Right ventricle myocardium superior (tissue), 1 donor: Measurements from ENCODE around the gene RBL2. TPM values are rescaled to one million over a fixed set of nuclear protein-coding genes. Genes with fewer than 3 reads are reported as not detected.

Experiments
- ATAC-seq: fragments of 200-7000 bp; cut with Tn5 transposase; one replicate; pipeline ENCODE4 v1.9.1; 2020; ENCODE audit warnings: mild to moderate bottlenecking; ENCODE audit not compliant: poor library complexity
- DNase-seq: peaks from one replicate; pipeline ENCODE4 v3.0.0-alpha.2; 2020
- intact Hi-C: fragments of 100-400 bp; cut with DNase I; formaldehyde crosslinking; loops from one replicate; pipeline ENCODE4 v1.11.2; 2022
- total RNA-seq: library from RNA; stranded (reverse); fragmentation: NEBNext Ultra II Directional; extraction: Animal tissue kit (Norgen Biotek cat#: 25700); gene quantifications from one replicate; pipeline ENCODE4 v1.2.1, GENCODE V29; 2021
- donor health status: DM: no; HTN: yes; CAD: no; lungs with severe emphysema.

The RBL2 gene
- total RNA-seq, 1 donor from 2014 or later = 33.1 TPM

DNA sequence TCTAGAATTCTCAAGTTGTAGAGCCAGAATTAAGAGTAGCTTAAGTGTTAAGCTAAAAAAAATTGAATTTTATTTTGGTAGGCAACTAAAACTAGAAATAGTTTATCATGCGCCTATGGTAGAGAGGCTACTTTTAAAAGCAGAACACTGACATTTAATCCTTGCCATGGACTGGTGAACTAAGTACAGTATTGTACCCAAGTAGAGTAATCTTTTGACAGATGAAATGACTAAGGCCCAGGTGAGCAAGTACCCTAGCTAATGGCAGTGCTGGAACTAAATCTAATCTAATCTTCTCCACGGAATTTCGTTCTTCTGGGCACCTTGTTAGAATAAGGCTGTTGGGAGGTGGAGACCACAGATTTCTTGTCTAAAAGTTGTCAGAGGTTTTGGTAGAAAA is 11.8 kb downstream of the RBL2 start:
- intact Hi-C loops = no loop called here
- ATAC-seq = no peak
- DNase-seq = no peak

DNA sequence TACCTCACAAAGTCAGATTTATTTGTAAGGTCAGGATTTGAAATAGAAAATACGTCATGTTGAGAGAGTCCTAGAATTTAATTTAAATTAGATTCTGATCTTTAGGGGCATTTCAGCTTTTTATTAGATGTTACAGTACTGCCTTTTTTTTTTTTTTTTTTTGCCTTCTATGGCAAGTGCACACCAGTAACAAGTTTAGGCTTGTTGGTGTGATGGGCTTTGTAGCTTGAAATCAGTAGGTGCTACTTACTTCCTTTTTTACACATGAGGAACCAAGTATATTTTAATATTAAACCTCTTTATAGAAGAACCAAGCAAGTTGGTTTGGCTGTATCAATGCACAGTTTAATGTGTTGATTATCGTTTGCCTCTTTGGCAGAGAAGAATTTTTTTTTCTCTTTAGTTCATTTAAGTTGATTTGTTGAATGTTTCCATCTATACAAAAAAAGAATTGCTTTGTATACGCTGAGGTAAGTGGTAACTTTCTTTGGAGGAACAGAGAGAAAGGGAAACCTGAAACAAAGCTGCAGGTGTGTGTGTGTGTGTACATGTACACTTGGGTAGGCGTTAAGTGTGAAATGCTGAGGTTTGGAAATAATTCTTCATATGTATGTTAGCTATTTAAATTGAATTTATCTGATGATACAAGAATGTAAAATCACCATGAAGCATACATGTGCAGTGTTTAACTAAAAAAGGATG is 15.7 kb downstream of the RBL2 start:
- ATAC-seq = no peak
- intact Hi-C loops = no loop called here
- no peak for DNase-seq

DNA sequence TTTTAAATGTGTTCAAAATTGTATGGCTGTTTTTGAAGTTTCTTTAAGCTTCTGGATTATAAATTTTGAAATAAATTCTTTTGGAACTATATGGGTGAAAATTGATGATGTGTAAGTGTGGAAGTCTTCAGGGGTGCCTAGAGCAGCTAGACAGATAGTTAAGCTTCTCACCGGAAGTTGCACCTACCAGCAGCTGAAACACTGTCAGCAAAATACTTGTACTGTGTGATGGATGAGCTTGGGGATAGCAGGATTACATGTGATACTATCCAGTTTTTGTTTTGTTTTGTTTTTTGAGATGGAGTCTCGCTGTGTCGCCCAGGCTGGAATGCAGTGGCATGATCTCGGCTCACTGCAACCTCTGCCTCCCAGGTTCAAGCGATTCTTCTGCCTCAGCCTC is 19.7 kb downstream of the RBL2 start:
- DNase-seq (no peak), ATAC-seq (no peak)
- intact Hi-C loops = no loop called here

DNA sequence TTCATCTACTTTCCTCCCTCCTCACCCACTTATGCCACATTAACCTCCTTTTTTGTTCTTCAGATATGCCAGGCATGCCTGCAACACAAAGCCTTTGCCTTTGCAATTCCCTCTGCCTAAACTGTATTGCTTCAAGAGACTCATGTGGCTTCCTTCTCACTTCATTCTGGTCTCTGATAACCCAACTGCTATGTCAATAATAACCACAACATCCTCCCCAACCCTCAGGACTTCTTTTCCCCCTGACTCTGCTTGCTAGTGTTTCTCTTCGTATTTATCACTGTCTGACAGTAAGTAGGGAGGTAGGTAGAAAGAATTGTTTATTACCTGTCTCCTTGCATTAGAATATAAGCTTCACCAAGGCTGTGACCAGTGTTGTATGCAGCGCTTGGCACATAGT is 22.4 kb downstream of the RBL2 start:
- DNase-seq (no peak), ATAC-seq (peak; percentile 10)
- intact Hi-C loops = no loop called here

DNA sequence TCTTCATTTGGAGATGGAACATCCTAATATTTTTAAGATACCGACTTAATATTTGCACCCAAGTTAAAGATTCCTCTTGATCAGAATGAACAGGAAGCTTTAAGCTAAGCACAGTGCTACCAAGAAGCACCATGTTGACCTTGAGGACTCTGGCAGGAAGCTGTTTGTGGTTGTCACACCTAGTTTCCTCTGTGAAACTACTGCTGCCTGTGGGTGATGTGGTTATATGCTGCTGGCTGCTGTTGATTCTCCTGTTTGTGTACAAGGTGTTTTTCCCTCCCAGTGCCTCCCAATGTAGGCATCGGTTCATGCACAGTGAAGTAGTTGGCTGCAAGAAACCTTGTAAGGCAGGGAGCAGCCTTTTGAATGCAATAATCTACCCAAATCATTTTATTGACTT is 23.4 kb downstream of the RBL2 start:
- intact Hi-C loops = no loop called here
- peak; percentile 62 for ATAC-seq
- DNase-seq = no peak

DNA sequence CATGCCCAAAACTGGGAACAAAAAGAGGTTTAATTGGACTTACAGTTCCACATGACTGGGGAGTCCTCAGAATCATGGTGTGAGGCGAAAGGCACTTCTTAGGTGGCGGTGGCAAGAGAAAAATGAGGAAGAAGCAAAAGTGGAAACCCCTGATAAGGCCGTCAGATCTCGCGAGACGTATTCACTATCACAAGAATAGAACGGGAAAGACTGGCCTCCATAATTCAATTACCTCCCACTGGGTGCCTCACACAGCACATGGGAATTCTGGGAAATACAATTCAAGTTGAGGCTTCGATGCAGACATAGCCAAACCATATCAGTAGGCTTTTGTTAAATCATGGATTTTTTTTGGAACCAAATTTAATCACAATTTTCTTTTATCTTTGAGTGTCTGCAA is 24.4 kb downstream of the RBL2 start:
- intact Hi-C loops = no loop called here
- DNase-seq = no peak
- ATAC-seq = no peak

DNA sequence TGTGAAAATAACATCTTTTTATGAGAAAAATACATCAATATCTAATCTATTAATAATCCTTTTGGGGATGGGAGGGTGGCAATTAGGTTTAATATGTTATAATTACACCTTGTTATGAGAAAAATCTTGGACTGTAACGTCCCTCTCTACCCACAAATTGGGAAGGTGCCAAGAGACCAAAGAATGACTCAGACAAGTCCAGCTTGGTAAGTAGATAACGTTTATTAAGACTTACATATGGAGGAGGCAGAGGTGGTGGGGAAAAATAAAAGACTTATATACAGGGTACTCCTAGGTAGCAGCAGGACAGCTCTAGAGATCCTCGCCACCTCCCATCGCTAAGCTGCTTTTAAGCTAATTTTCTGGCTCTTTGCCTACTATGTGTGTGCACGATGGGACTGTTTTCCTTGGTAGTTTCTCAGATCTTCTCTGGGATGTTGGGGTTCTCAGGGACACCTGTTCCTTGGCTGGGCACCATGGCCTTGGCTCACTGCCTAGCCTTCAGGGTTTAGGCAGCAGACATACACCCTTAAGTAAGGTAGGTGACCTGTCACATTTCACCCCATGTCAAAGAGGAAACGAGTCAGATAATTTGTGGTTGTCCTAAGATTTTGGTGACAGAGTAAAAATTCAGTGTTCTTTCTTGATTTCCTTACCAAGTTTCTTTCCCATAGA is 31.5 kb downstream of the RBL2 start:
- ATAC-seq (no peak), DNase-seq (no peak)
- intact Hi-C loops = no loop called here

DNA sequence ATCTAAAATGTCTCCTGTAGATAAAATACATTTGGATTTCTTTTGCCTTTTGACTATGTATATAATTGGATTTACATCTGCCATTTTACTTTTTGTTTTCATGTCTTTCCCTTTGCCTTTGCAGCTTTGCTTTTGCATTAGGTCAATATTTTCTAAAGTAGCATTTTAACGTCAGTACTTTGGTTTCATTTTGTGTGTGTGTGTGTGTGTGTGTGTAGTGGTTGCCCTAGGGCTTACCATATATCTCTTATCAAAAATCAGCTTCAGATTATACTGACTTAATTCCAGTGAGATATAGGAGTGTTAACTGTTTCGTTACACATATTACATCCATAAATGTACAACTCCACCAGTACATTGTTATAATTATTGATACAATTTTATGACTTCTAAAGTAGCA is 42.6 kb downstream of the RBL2 start:
- intact Hi-C loops = loop anchor here (10.0 kb wide), 1 partner anchor 172 kb away; no protein-coding TSS in a partner anchor
- no peak for ATAC-seq
- no peak for DNase-seq

DNA sequence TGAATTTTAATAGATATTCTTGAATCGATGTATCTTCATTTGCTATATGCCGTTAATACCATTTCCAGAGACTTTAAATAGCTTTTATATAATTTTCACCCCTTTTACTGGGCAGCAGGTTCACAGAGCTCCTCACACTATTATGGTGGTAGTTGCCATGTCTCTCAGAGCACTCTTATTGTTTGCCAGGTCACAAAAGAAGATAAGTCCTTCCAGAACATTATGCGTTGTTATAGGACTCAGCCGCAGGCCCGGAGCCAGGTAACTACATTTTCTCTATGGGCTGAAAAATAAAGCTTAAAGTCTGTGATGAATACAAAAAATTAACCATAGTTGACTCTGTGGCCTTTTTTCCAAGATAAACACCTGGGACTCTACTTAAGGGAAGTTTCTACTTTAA is 44.7 kb downstream of the RBL2 start:
- DNase-seq = no peak

DNA sequence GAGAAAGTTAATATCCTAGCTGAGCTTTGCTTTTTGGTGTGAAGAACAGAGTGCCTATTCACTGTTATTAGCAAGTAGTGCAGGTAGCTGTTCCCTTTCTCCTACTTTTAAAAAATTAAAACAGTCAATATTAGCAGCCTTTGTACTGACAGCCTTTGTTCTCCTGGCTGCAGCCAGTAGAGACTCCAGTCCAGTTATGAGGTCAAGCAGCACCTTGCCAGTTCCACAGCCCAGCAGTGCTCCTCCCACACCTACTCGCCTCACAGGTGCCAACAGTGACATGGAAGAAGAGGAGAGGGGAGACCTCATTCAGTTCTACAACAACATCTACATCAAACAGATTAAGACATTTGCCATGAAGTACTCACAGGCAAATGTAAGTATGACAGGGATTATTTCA is 46.1 kb downstream of the RBL2 start:
- DNase-seq (no peak), ATAC-seq (no peak)
- intact Hi-C loops = no loop called here

More for the DNA sequence above, 44.7 kb downstream of the RBL2 start:
- intact Hi-C loops = loop anchor here (10.0 kb wide), 1 partner anchor 174 kb away; no protein-coding TSS in a partner anchor
- no peak for ATAC-seq

DNA sequence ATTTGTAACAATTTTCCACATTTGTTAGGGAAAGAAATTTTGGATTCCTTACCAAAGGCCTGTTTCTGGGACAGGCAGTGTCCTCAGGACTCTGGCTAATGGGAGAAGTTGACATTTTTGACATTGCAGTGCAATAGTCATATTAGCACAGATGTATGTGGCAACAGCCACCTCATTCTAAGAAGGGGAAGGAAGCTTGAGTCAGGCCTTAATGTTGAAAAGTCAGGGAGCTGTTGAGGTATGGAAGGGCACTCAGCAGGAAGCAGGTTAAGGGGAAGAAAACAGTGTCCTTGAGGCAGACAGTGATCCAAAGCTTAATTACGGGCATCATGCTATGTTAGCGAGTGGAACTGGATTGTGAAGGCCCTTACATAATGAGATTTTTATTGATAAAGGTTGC is 47.9 kb downstream of the RBL2 start:
- intact Hi-C loops = no loop called here
- no peak for ATAC-seq
- DNase-seq = no peak

DNA sequence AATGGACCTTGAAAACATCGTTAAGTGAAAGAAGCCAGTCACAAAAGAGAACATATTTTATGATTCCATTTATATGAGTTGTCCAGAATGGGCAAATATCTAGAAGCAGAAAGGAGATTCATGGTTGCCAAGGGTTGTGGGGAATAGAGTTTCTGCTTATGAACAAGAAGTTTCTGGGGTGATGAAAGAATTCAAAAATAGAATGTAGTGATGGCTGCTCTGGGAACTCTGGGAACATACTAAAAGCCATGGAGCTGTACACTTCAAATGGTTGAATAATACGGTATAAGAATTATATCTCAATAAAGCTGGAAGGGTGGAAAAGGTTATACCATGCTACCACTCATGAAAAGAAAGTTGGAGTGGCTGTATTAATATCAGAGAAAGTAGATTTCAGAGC is 50.3 kb downstream of the RBL2 start:
- DNase-seq (no peak), ATAC-seq (no peak)
- intact Hi-C loops = no loop called here

DNA sequence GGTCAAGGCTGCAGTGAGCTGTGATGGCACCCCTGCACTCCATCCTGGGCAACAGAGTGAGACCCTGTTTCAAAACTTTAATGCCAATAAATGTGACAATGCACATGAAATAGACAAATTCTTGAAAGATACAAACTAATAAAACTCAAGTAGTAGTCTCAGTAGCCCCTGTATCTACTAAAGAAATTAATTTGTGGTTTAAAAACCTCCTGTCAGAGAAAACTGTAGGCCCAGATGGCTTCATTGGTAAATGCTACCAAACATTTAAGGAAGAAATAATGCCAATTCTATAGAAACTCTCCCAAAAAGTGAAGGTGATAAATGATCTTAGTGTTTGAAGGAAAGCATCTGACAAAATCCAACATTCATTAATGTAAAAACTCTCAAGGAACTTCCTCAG is 52.0 kb downstream of the RBL2 start:
- ATAC-seq = no peak
- no peak for DNase-seq
- intact Hi-C loops = no loop called here

DNA sequence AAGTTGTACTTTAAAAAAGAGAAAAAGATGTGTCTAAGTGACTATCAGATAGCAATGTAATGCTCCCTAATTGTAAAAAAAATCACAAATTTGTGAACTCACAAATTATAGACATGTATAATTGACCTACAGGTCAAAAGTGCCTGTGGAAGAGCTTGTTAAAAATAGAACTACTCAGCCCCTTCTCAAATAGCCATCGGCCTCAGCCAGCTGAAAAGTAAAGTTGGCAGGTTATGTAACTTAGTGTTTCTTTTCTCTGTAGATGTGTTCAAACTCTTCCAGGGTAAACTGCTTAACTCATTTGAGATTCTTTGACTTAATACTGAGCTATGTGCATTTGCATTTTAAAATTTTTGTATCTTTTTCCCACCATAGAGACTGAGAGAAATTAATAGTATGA is 55.5 kb downstream of the RBL2 start:
- intact Hi-C loops = no loop called here
- ATAC-seq = peak; percentile 81
- no peak for DNase-seq

DNA sequence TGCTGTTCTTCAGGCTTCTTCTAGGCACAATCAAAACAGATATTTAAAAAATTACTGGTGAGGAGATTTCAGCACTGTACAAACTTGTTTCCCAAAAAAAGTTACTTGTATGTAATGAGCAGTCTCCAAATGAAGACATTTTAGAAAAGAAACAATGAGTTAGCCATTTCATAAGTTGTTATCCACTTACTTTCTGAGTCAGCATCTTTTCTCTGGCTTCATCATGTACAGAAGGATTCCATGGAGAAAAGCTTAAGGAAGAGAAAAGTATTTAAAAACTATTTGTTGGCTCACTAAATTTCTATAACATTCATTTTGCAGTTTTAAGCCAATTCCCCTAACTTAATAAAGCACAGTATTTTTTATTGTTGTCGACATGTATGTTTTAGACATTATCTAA is 58.2 kb downstream of the RBL2 start:
- ATAC-seq (no peak), DNase-seq (no peak)
- intact Hi-C loops = no loop called here

DNA sequence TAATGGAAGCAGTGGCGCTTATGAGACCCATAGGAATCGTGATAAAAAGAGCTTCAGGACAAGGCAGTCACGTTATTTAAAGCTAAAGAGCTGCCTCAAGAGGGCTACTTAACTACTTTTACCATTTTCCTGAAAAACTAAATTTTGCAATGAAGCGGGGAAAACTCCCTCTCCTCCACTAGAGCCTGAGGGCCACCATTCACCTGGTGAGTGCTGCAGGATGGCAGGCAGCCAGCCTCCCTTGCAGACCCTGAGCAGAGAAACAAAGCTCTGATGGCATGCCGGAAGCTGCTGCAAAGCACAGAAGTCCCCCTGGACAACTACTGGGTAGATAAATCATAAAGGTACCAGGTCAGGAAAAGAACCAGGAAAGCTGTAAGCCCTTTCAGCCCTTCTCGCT is 60.4 kb downstream of the RBL2 start:
- ATAC-seq (no peak), DNase-seq (no peak)
- intact Hi-C loops = no loop called here

DNA sequence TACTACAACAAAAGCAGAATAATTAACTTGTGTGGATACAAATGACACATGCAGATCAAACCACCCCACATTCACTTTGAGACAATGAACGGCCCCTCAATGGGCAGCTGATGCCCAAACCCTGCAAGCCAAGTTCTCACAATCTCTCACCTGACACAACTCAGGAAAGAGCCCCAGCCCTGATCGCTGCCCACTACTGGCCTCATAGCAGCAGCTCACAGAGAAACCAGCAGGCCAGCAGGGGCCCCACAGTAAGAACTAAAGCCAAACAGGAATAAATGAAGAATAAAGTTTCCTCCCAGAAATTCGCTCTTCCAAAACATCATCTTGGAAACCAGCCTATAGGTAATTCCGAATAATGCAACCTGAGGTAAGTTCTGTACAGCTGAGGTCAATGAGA is 61.1 kb downstream of the RBL2 start:
- ATAC-seq (no peak), DNase-seq (no peak)
- intact Hi-C loops = no loop called here

DNA sequence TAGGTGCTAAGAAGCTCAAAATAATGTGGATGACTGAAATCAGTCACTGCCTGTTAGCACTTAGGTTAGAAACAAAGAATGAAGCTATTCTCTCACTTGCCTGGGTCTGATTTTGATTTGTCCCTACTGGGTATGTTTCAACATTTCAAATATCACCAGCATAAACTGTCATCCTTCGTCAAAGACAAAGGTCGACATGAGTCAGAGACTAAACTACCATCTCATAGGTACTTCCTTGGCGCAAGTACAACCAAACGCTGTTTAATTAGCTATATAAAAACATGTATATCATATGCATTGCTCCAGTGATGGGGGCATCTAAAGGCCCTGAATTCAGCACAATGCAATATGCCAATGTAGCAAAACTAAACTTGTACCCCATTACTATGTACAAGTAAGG is 64.7 kb downstream of the RBL2 start:
- intact Hi-C loops = no loop called here
- no peak for DNase-seq
- ATAC-seq = no peak

DNA sequence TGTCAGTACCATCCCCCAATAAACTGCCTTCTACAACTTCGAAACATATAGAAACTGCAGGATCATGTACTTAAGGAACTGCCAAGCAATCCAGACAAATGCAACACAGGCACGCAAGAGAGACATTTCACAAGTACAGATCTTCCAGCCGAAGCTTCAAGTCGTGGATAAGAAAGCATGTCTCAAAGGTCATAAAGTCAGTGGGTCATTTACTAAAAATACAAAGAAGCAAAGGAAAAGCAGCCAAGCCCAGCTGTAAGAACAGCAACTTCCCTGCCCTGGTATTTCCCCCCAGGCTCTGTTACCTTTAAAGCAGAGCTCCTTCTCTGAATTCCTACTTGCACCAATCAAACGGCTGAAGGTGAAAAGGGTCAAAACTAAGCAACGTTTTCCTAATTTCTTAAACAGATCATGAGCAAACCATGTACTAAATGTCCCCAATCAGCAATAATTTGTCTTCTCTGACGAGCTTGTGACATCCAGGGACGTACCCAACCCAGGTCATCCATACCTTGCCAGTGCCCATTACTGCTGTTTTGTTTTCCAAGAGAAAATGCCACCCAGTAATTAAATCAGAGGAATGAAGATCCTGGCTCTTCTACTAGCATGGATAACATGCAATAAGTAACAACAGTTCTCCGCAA is 67.1 kb downstream of the RBL2 start:
- ATAC-seq (no peak), DNase-seq (no peak)
- intact Hi-C loops = no loop called here
